ENCODE measurements around the gene RAP1GAP2.

DNA sequence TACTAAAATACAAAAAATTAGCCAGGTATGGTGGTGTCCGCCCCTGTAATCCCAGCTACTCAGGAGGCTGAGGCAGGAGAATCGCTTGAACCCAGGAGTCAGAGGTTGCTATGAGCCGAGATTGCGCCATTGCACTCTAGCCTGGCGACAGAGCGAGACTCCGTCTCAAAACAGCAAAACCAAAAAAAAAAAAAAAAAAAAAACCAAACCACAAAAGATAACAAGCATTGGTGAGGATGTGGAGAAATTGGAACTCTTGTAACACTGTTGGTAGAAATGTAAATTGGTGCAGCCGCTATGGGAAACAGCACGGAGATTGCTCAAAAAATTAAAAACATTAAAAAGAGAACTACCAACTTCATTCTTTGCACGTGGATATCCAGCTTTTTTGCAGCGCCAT lies 147.7 kb downstream of the RAP1GAP2 start:
- TF ChIP-seq POLR2A (IDR thresholded peaks at IDR 0.05): no peak
- TF ChIP-seq, protein P1, sequence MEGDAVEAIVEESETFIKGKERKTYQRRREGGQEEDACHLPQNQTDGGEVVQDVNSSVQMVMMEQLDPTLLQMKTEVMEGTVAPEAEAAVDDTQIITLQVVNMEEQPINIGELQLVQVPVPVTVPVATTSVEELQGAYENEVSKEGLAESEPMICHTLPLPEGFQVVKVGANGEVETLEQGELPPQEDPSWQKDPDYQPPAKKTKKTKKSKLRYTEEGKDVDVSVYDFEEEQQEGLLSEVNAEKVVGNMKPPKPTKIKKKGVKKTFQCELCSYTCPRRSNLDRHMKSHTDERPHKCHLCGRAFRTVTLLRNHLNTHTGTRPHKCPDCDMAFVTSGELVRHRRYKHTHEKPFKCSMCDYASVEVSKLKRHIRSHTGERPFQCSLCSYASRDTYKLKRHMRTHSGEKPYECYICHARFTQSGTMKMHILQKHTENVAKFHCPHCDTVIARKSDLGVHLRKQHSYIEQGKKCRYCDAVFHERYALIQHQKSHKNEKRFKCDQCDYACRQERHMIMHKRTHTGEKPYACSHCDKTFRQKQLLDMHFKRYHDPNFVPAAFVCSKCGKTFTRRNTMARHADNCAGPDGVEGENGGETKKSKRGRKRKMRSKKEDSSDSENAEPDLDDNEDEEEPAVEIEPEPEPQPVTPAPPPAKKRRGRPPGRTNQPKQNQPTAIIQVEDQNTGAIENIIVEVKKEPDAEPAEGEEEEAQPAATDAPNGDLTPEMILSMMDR (IDR thresholded peaks at IDR 0.05): no peak

All from Peyer's patch (tissue), 4 donors.